Measurements from ENCODE around the gene LSM7.

GRCh38 chr19:2362046-2362969, 33.9 kb upstream of the LSM7 start:
- no peak for TF ChIP-seq EZH2phosphoT487 (IDR thresholded peaks at IDR 0.05; ENCODE audit: insufficient read depth, low read depth)
- TF ChIP-seq EZH2 (IDR thresholded peaks at IDR 0.05; ENCODE audit: insufficient read depth, poor library complexity, severe bottlenecking) = no peak

All from GM23248 (cell line).